Pancreas (tissue), 10 donors: ENCODE measurements around the gene HOMER2. TPM values are rescaled to one million over a fixed set of nuclear protein-coding genes. Genes with fewer than 3 reads are reported as not detected.

Experiments
- ATAC-seq, 4 donors: fragments of 200-7000 bp; cut with Tn5 transposase; one replicate each; pipeline versions ENCODE4 v1.8.0 to v1.9.1; 2020; ENCODE audit warnings: mild to moderate bottlenecking in 4 of 4, moderate library complexity in 4 of 4
- DNase-seq, 6 donors: peaks; one replicate each; pipeline ENCODE4 v3.0.0-alpha.2; 2020
- FAIRE-seq: peaks from 2 replicates; lab custom pipeline; 2012; peaks lifted over from hg19 to GRCh38; lab: Jason Lieb, UNC
- H3K27ac ChIP-seq, 4 donors: fragments of 200-600 bp; sonication (generic); 1 replicate in 3 of 4; 2 replicates in 1 of 4; pipeline versions ENCODE4 v1.5.0 to v1.8.0; 2020
- H3K27me3 ChIP-seq, 4 donors: fragments of 200-600 bp; one replicate each; pipeline ENCODE4 v1.8.0; 2021
- H3K36me3 ChIP-seq, 3 donors: fragments of 200-600 bp; sonication (generic) in 1 of 3; one replicate each; pipeline versions ENCODE4 v1.5.0 to v1.8.0; 2020 to 2021
- H3K4me1 ChIP-seq, 3 donors: fragments of 200-600 bp; one replicate each; pipeline ENCODE4 v1.8.0; 2021
- H3K4me3 ChIP-seq, 4 donors: fragments of 200-600 bp; sonication (generic) in 2 of 4; one replicate each; pipeline versions ENCODE4 v1.5.0 to v1.8.0; 2020 to 2021
- H3K9me3 ChIP-seq, 4 donors: fragments of 200-600 bp; one replicate each; pipeline ENCODE4 v1.8.0; 2021
- CTCF ChIP-seq, 4 donors: fragments of 200-600 bp; sonication (generic) in 3 of 4; IDR thresholded peaks; one replicate each; pipeline versions ENCODE4 v1.5.0 to v1.8.0; 2021; ENCODE audit warnings: antibody characterized with exemption in 4 of 4
- WGBS, 2 donors: extraction: QIAGEN DNeasy Blood & Tissue Kit; methylation state at CpG; one replicate each; pipeline ENCODE4 v1.1.7; 2013; 5-methylcytosine and 5-hydroxymethylcytosine counted together
- intact Hi-C, 3 donors: fragments of 100-400 bp; cut with DNase I; formaldehyde crosslinking; loops; one replicate each; pipeline versions ENCODE4 v1.11.1 to v1.14.2; 2022
- polyA plus RNA-seq, 2 donors: library from polyadenylated mRNA; stranded (reverse); fragments of 200-250 nt; gene quantifications; one replicate each; pipeline ENCODE4 v1.2.3, GENCODE V29; 2013
- total RNA-seq, 6 donors: library from RNA; stranded (reverse); fragmentation: NEBNext Ultra II Directional in 4 of 6; extraction: Animal tissue kit (Norgen Biotek cat#: 25700) in 4 of 6; gene quantifications; one replicate each; pipeline versions ENCODE4 v1.2.1 to v1.2.4, GENCODE V29; 2021 to 2023
- donor health status: healthy with polysubstance abuse.
- donor health status: DM: no; HTN: no; CAD: no; lungs with moderate emphysema.
- donor health status: DM: no; HTN: no; CAD: no.
- donor health status: control.
- donor health status: control.
- donor health status: Bipolar disorder and iron deficiency.
- donor health status: DM: yes; HTN: yes; CAD: no.
- donor health status: DM: no; HTN: no; CAD: no.
- donor health status: DM: no; HTN: no; CAD: no.
- donor health status: DM: yes; HTN: yes; CAD: no.

The HOMER2 gene
- total and polyA plus RNA-seq, 8 donors: 76.8 to 180 (median 139) TPM

DNA sequence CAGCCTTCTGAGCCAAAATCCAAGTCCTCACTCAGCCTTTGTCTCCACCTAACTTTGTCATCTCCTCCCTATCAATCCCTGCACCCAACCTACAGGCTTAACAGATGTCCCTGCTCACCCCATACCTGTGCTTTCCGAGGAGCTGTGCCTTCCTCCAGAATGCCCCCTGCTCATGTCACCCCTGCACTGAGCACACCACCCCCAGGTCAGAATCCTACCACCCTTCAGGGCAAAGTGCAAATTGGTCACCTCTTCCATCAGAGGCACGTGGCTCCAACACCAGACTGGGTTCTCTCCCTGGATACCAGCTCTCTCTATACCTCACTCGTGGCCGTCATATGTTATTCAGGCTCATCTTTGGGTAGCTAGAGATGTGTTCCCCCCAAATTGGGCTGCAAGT, 29.8 kb downstream of the HOMER2 start:
- DNase-seq (no peak), FAIRE-seq (no peak), ATAC-seq (no peak)
- no peaks in the 10 kb centered on the region for H3K27me3 ChIP-seq
- H3K4me1 ChIP-seq: peaks cover 59 to 71% (median 69%) of the 10 kb centered on the region in 3 donors
- no peak overlapping the region for H3K4me3 ChIP-seq
- peak overlapping the region; percentile 0 to 93 (median 91) for H3K27ac ChIP-seq
- H3K9me3 ChIP-seq: no peaks in the 10 kb centered on the region
- no peaks in the 10 kb centered on the region for H3K36me3 ChIP-seq
- TF ChIP-seq CTCF (IDR thresholded peaks at IDR 0.05): no peak
- WGBS, 2 donors: 57 to 67% methylated on average over 4 of the region's 4 CpGs
- intact Hi-C loops: no loop called here

- no peaks in the 10 kb centered on the region for H3K27me3 ChIP-seq
- intact Hi-C loops: no loop called here
- TF ChIP-seq CTCF (IDR thresholded peaks at IDR 0.05): no peak
- DNase-seq (no peak), ATAC-seq (no peak), FAIRE-seq (no peak)
- H3K36me3 ChIP-seq: no peaks in the 10 kb centered on the region
- H3K4me1 ChIP-seq: peaks cover 67 to 79% (median 76%) of the 10 kb centered on the region in 3 donors
- no peak overlapping the region for H3K4me3 ChIP-seq
- H3K9me3 ChIP-seq: no peaks in the 10 kb centered on the region
- H3K27ac ChIP-seq: peak overlapping the region; percentile 0 to 93 (median 91)
Observed at GRCh38 chr15:82921939-82922338, 30.6 kb downstream of the HOMER2 start.

DNA sequence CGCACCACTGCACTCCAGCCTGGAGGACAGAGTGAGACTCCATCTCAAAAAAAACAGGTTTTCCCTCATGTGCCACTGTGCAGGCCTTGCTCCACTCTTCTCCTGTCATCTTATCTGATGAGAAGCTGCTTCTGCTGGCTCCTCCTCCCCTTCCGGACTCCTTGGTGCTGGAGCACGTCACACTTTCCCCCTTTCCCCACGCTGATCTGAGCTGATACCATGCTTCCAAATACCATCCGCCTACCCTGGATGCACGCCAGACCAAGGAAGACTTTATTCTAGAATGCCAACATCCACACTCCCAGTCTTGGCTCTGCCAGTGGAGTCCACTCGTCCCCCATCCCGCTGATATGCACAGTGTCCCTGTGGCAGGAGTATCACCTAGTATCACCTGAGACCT, 31.3 kb downstream of the HOMER2 start:
- DNase-seq: no peak
- intact Hi-C loops: no loop called here
- no peak for FAIRE-seq
- H3K27ac ChIP-seq: peak overlapping the region; percentile 86 to 93 (median 91)
- no peaks in the 10 kb centered on the region for H3K9me3 ChIP-seq
- no peak for TF ChIP-seq CTCF (IDR thresholded peaks at IDR 0.05)
- H3K36me3 ChIP-seq: no peaks in the 10 kb centered on the region
- ATAC-seq: no peak
- WGBS, 2 donors: 33 to 42% methylated on average over 8 of the region's 8 CpGs
- H3K27me3 ChIP-seq: no peaks in the 10 kb centered on the region
- H3K4me3 ChIP-seq: no peak overlapping the region
- peaks cover 73 to 86% (median 83%) of the 10 kb centered on the region in 3 donors for H3K4me1 ChIP-seq

DNA sequence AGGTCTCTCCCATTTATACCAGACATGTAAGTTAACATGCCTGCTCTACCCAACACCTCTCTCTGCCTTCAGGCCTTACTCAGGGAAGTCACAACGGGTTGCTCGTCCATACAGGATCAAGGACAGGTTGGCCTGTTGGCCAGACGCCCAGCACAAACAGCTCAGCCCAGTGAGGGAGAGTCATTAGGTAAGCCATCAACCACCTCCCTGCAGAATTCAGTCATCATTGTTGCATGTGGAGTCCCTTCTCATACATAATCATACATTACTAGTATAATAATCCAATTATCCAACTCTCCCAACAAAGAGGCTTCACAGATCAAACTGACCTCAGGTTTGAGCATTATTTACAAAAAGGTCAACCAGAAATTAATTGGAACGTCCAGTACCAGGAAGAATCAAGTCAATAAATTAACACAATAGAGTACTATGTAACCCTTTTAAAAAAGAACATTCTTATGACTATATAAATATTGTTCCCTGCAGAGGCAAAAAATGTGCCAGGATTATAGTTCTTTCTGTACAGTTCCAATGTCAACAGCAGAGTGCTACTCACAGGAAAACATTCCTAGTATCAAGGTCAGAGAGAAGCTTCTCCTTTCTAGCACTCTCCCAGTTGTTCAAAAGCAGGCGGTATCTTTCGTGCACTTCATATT, 33.2 kb downstream of the HOMER2 start:
- DNase-seq: peak; percentile 86 to 95 (median 94)
- intact Hi-C loops: no loop called here
- peak; percentile 76 to 84 (median 80) for ATAC-seq
- 10 to 13% methylated on average over 6 of the region's 6 CpGs for WGBS, 2 donors
- H3K4me1 ChIP-seq: peaks cover 82 to 90% (median 85%) of the 10 kb centered on the region in 3 donors
- H3K27me3 ChIP-seq: no peaks in the 10 kb centered on the region
- no peaks in the 10 kb centered on the region for H3K9me3 ChIP-seq
- no peak overlapping the region for H3K4me3 ChIP-seq
- TF ChIP-seq CTCF (IDR thresholded peaks at IDR 0.05): no peak
- no peak for FAIRE-seq
- H3K27ac ChIP-seq: peak overlapping the region; percentile 86 to 93 (median 91)
- no peaks in the 10 kb centered on the region for H3K36me3 ChIP-seq

DNA sequence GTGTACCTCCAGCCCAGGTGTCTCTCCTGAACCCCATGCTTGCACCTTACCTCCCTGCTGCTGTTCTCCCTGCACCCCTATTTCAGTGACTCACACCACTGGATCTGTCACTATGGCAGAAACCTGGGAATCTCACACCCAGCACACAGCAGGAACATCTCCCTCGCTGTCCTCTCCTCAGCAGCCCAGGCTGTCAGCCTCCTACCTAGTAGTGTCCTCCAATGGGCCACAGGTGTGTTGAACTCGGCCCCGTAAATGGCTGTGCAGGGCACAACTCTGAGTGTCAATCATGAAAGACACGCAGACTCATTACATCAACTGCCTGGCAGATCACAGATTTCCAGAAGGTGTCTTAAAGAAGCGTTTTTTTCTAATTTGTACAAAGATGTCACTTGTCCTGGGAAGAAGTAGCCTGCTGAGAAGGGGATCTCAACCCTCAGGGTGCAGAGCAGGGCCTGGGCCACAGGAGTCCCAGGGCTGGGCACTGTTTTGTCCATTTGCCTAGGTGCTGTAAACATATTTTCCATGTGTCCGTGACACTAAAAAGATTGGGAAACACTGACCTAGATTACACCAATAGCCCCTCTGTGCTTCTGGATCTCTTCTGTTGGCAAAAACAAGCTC, 33.8 kb downstream of the HOMER2 start:
- intact Hi-C loops: no loop called here
- no peaks in the 10 kb centered on the region for H3K9me3 ChIP-seq
- no peak for FAIRE-seq
- DNase-seq: no peak
- no peak overlapping the region for H3K4me3 ChIP-seq
- ATAC-seq: peak; percentile 1 to 8 (median 6)
- no peak for TF ChIP-seq CTCF (IDR thresholded peaks at IDR 0.05)
- H3K4me1 ChIP-seq: peaks cover 76 to 85% (median 81%) of the 10 kb centered on the region in 3 donors
- 31% methylated on average over 6 of the region's 6 CpGs for WGBS, 2 donors
- no peaks in the 10 kb centered on the region for H3K36me3 ChIP-seq
- H3K27ac ChIP-seq: peak overlapping the region; percentile 86 to 93 (median 91)
- H3K27me3 ChIP-seq: no peaks in the 10 kb centered on the region
